Measurements from ENCODE around the gene CENPF. TPM values are rescaled to one million over a fixed set of nuclear protein-coding genes. Genes with fewer than 3 reads are reported as not detected.
"Not testable (repeated sequence)": the region's sequence is repeated elsewhere in the genome, so short reads cannot be mapped to it uniquely, and the experiment has no call there.

Gene CENPF
- total RNA-seq, 5 donors from 2014 or later (not counting 1 experiment from before 2014, with no cell fraction given) = 3.1 to 6.7 (median 4.1) TPM

- H3K4me3 Mint-ChIP-seq; H3K9me3 ChIP-seq; DNase-seq; H3K36me3 ChIP-seq (ENCODE audit: control insufficient read depth in 2 of 2, extremely low read depth in 1 of 2, insufficient read depth in 1 of 2, low read length in 1 of 2); ATAC-seq (replicated peaks in 1 of 4); H3K27me3 ChIP-seq (replicated peaks in 1 of 2; ENCODE audit: control insufficient read depth in 2 of 2, extremely low read depth in 1 of 2, insufficient read depth in 2 of 2, low read length in 1 of 2); POLR2A ChIA-PET; H3K27me3 Mint-ChIP-seq; H3K27ac Mint-ChIP-seq; H3K9me3 Mint-ChIP-seq; H3K4me1 ChIP-seq (ENCODE audit: control insufficient read depth in 1 of 2, extremely low read depth in 1 of 2, insufficient read depth in 2 of 2, low read length in 2 of 2); H3K4me3 ChIP-seq (ENCODE audit: control insufficient read depth in 1 of 2, extremely low read depth in 1 of 2, low read length in 1 of 2); H3K27ac ChIP-seq (ENCODE audit: low read length); H3K36me3 Mint-ChIP-seq: not testable (repeated sequence)
- WGBS (ENCODE audit: insufficient coverage) = 97% methylated on average over 11 of the region's 63 CpGs
- CTCF ChIA-PET = interaction anchor here (0.6 to 2.5 kb wide), 3 partner anchors 16 to 274 kb away, joined by 3 to 5 read pairs (median 4); no protein-coding TSS in a partner anchor
- H3K4me1 Mint-ChIP-seq = peaks cover 18 to 21% (median 21%) of the 10 kb centered on the region in 3 donors
Measured at GRCh38 chr1:214605933-214606925, 3.2 kb downstream of the CENPF start.

- H3K27me3 ChIP-seq (replicated peaks in 1 of 2; ENCODE audit: control insufficient read depth in 2 of 2, extremely low read depth in 1 of 2, insufficient read depth in 2 of 2, low read length in 1 of 2); H3K4me3 ChIP-seq (ENCODE audit: control insufficient read depth in 1 of 2, extremely low read depth in 1 of 2, low read length in 1 of 2); H3K27me3 Mint-ChIP-seq; H3K4me1 ChIP-seq (ENCODE audit: control insufficient read depth in 1 of 2, extremely low read depth in 1 of 2, insufficient read depth in 2 of 2, low read length in 2 of 2); CTCF ChIA-PET; H3K27ac Mint-ChIP-seq; ATAC-seq (replicated peaks in 1 of 4); H3K36me3 ChIP-seq (ENCODE audit: control insufficient read depth in 2 of 2, extremely low read depth in 1 of 2, insufficient read depth in 1 of 2, low read length in 1 of 2); H3K4me3 Mint-ChIP-seq; DNase-seq; H3K27ac ChIP-seq (ENCODE audit: low read length); H3K36me3 Mint-ChIP-seq; H3K9me3 Mint-ChIP-seq; POLR2A ChIA-PET; H3K9me3 ChIP-seq: not testable (repeated sequence)
- 97% methylated on average over 16 of the region's 21 CpGs for WGBS (ENCODE audit: insufficient coverage)
- H3K4me1 Mint-ChIP-seq = peaks cover 15 to 17% (median 15%) of the 10 kb centered on the region in 3 donors
Measured at GRCh38 chr1:214607492-214608215, 4.7 kb downstream of the CENPF start.

- H3K27me3 Mint-ChIP-seq; H3K4me3 ChIP-seq (ENCODE audit: control insufficient read depth in 1 of 2, extremely low read depth in 1 of 2, low read length in 1 of 2); H3K4me3 Mint-ChIP-seq; H3K4me1 ChIP-seq (ENCODE audit: control insufficient read depth in 1 of 2, extremely low read depth in 1 of 2, insufficient read depth in 2 of 2, low read length in 2 of 2); H3K27ac ChIP-seq (ENCODE audit: low read length); H3K27ac Mint-ChIP-seq; ATAC-seq (replicated peaks in 1 of 4); H3K27me3 ChIP-seq (replicated peaks in 1 of 2; ENCODE audit: control insufficient read depth in 2 of 2, extremely low read depth in 1 of 2, insufficient read depth in 2 of 2, low read length in 1 of 2); POLR2A ChIA-PET; H3K36me3 Mint-ChIP-seq; H3K36me3 ChIP-seq (ENCODE audit: control insufficient read depth in 2 of 2, extremely low read depth in 1 of 2, insufficient read depth in 1 of 2, low read length in 1 of 2); DNase-seq; CTCF ChIA-PET; H3K9me3 ChIP-seq; H3K9me3 Mint-ChIP-seq: not testable (repeated sequence)
- peaks cover 10 to 15% (median 13%) of the 10 kb centered on the region in 3 donors for H3K4me1 Mint-ChIP-seq
- 98% methylated on average over 30 of the region's 45 CpGs for WGBS (ENCODE audit: insufficient coverage)
Measured at GRCh38 chr1:214608216-214608783, 5.3 kb downstream of the CENPF start.

GRCh38 chr1:214608817-214609216, 5.8 kb downstream of the CENPF start:
- DNase-seq; H3K27me3 Mint-ChIP-seq; H3K4me3 Mint-ChIP-seq; H3K4me3 ChIP-seq (ENCODE audit: control insufficient read depth in 1 of 2, extremely low read depth in 1 of 2, low read length in 1 of 2); H3K27me3 ChIP-seq (replicated peaks in 1 of 2; ENCODE audit: control insufficient read depth in 2 of 2, extremely low read depth in 1 of 2, insufficient read depth in 2 of 2, low read length in 1 of 2); H3K9me3 Mint-ChIP-seq; H3K27ac Mint-ChIP-seq; CTCF ChIA-PET; H3K27ac ChIP-seq (ENCODE audit: low read length); POLR2A ChIA-PET; H3K4me1 ChIP-seq (ENCODE audit: control insufficient read depth in 1 of 2, extremely low read depth in 1 of 2, insufficient read depth in 2 of 2, low read length in 2 of 2); ATAC-seq (replicated peaks in 1 of 4); H3K36me3 ChIP-seq (ENCODE audit: control insufficient read depth in 2 of 2, extremely low read depth in 1 of 2, insufficient read depth in 1 of 2, low read length in 1 of 2); H3K9me3 ChIP-seq; H3K36me3 Mint-ChIP-seq: not testable (repeated sequence)
- peaks cover 8 to 15% (median 9%) of the 10 kb centered on the region in 3 donors for H3K4me1 Mint-ChIP-seq
- 99% methylated on average over 32 of the region's 43 CpGs for WGBS (ENCODE audit: insufficient coverage)

- WGBS (ENCODE audit: insufficient coverage) = no CpG with 5 or more reads among the region's 1 CpG
- Histone ChIP-seq H3K4me3 (ENCODE audit: control insufficient read depth in 1 of 2, extremely low read depth in 1 of 2, low read length in 1 of 2) (no peak overlapping the region), H3K9me3 (no peaks in the 10 kb centered on the region), H3K4me1 (ENCODE audit: control insufficient read depth in 1 of 2, extremely low read depth in 1 of 2, insufficient read depth in 2 of 2, low read length in 2 of 2) (no peaks in the 10 kb centered on the region), H3K36me3 (ENCODE audit: control insufficient read depth in 2 of 2, extremely low read depth in 1 of 2, insufficient read depth in 1 of 2, low read length in 1 of 2) (no peaks in the 10 kb centered on the region), H3K27me3 (replicated peaks in 1 of 2; ENCODE audit: control insufficient read depth in 2 of 2, extremely low read depth in 1 of 2, insufficient read depth in 2 of 2, low read length in 1 of 2) (no peaks in the 10 kb centered on the region), H3K27ac (ENCODE audit: low read length) (no peak overlapping the region)
- no peak for ATAC-seq (replicated peaks in 1 of 4)
- ChIA-PET CTCF (interaction anchor here in 1 of 2 donors (1.3 kb wide), 1 partner anchor 29 kb away, joined by 4 read pairs; no protein-coding TSS in a partner anchor), POLR2A (interaction anchor here in 1 of 2 donors (0.7 kb wide), 1 partner anchor 888 kb away, joined by 5 read pairs; no protein-coding TSS in a partner anchor)
- Mint-ChIP-seq H3K36me3 (no peaks in the 10 kb centered on the region), H3K4me1 (peaks cover 0 to 9% (median under 1%) of the 10 kb centered on the region in 3 donors), H3K27me3 (no peaks in the 10 kb centered on the region), H3K27ac (no peak overlapping the region), H3K9me3 (peaks cover 0 to 4% (median 2%) of the 10 kb centered on the region in 3 donors), H3K4me3 (no peak overlapping the region)
- DNase-seq = no peak
Measured at GRCh38 chr1:214609692-214610091, 6.7 kb downstream of the CENPF start.

- H3K9me3 Mint-ChIP-seq; H3K36me3 ChIP-seq (ENCODE audit: control insufficient read depth in 2 of 2, extremely low read depth in 1 of 2, insufficient read depth in 1 of 2, low read length in 1 of 2); H3K27me3 ChIP-seq (replicated peaks in 1 of 2; ENCODE audit: control insufficient read depth in 2 of 2, extremely low read depth in 1 of 2, insufficient read depth in 2 of 2, low read length in 1 of 2); H3K27ac ChIP-seq (ENCODE audit: low read length); H3K4me1 ChIP-seq (ENCODE audit: control insufficient read depth in 1 of 2, extremely low read depth in 1 of 2, insufficient read depth in 2 of 2, low read length in 2 of 2); H3K27me3 Mint-ChIP-seq; H3K27ac Mint-ChIP-seq; H3K9me3 ChIP-seq; H3K36me3 Mint-ChIP-seq; H3K4me3 ChIP-seq (ENCODE audit: control insufficient read depth in 1 of 2, extremely low read depth in 1 of 2, low read length in 1 of 2); ATAC-seq (replicated peaks in 1 of 4); H3K4me1 Mint-ChIP-seq; DNase-seq; H3K4me3 Mint-ChIP-seq: not testable (repeated sequence)
- CTCF ChIA-PET = interaction anchor here in 1 of 2 donors (1.3 kb wide), 1 partner anchor 28 kb away, joined by 4 read pairs; no protein-coding TSS in a partner anchor
- POLR2A ChIA-PET = interaction anchor here (0.7 kb wide), 2 partner anchors 18 to 888 kb away, joined by 3 to 5 read pairs; no protein-coding TSS in a partner anchor
Measured at GRCh38 chr1:214610136-214610535, 7.1 kb downstream of the CENPF start.

All from T-cell (primary cell).